ENCODE data around the gene AFAP1.

Gene AFAP1

GRCh38 chr4:7892212-7893019 lies 47.2 kb downstream of the AFAP1 start:
- DNase-seq: no peak

GRCh38 chr4:7890635-7891393 lies 48.8 kb downstream of the AFAP1 start:
- no peak for DNase-seq

GRCh38 chr4:7887436-7887835 lies 52.2 kb downstream of the AFAP1 start:
- no peak for DNase-seq

GRCh38 chr4:7886007-7886973 lies 53.4 kb downstream of the AFAP1 start:
- no peak for DNase-seq

- no peak for DNase-seq
These were observed 54.2 kb downstream of the AFAP1 start for GRCh38 chr4:7885216-7886006.

GRCh38 chr4:7880683-7881082 lies 59.0 kb downstream of the AFAP1 start:
- DNase-seq: no peak

GRCh38 chr4:7879127-7879526 lies 60.5 kb downstream of the AFAP1 start:
- no peak for DNase-seq

GRCh38 chr4:7878323-7878722 lies 61.3 kb downstream of the AFAP1 start:
- DNase-seq: no peak

- DNase-seq: no peak
These were observed 62.5 kb downstream of the AFAP1 start for GRCh38 chr4:7877176-7877575.

- DNase-seq: peak; percentile 66 to 70
These were observed 63.3 kb downstream of the AFAP1 start for GRCh38 chr4:7876201-7876875.

- no peak for DNase-seq
These were observed 64.8 kb downstream of the AFAP1 start for GRCh38 chr4:7874838-7875237.

- DNase-seq: no peak
These were observed 65.8 kb downstream of the AFAP1 start for GRCh38 chr4:7873881-7874280.

- DNase-seq: no peak
These were observed 67.3 kb downstream of the AFAP1 start for GRCh38 chr4:7872264-7872771.

- DNase-seq: no peak
These were observed 68.3 kb downstream of the AFAP1 start for GRCh38 chr4:7871356-7871755.

- DNase-seq: no peak
These were observed 70.7 kb downstream of the AFAP1 start for GRCh38 chr4:7868892-7869471.

- no peak for DNase-seq
These were observed 71.3 kb downstream of the AFAP1 start for GRCh38 chr4:7868436-7868775.

GRCh38 chr4:7867701-7868435 lies 71.8 kb downstream of the AFAP1 start:
- DNase-seq: no peak

- DNase-seq: no peak
These were observed 72.5 kb downstream of the AFAP1 start for GRCh38 chr4:7867191-7867590.

- no peak for DNase-seq
These were observed 74.1 kb downstream of the AFAP1 start for GRCh38 chr4:7865533-7865932.

- DNase-seq: no peak
These were observed 75.0 kb downstream of the AFAP1 start for GRCh38 chr4:7864685-7865084.
